Epithelial cell of proximal tubule (primary cell): ENCODE results near the gene ARHGEF4. TPM values are rescaled to one million over a fixed set of nuclear protein-coding genes. Genes with fewer than 3 reads are reported as not detected.

Experiments used
- DNase-seq: peaks from one replicate; pipeline ENCODE4 v3.0.0-alpha.2; 2011; ENCODE audit warnings: low read depth
- H3K4me3 ChIP-seq: 2 replicates; pipeline ENCODE4 v1.5.1; 2011; ENCODE audit warnings: low read depth, mild to moderate bottlenecking, low read length
- total RNA-seq: library from RNA; depleted of rRNA; stranded (reverse); fragments of >200 nt; gene quantifications from 2 replicates; pipeline ENCODE4 v1.2.3, GENCODE V29; 2015
- TF ChIP-seq, protein P1 (sequence below): conservative IDR thresholded peaks from 2 replicates; pipeline ENCODE4 v1.5.1; 2012; ENCODE audit warnings: low read depth, mild to moderate bottlenecking, low read length

Gene ARHGEF4, protein sequence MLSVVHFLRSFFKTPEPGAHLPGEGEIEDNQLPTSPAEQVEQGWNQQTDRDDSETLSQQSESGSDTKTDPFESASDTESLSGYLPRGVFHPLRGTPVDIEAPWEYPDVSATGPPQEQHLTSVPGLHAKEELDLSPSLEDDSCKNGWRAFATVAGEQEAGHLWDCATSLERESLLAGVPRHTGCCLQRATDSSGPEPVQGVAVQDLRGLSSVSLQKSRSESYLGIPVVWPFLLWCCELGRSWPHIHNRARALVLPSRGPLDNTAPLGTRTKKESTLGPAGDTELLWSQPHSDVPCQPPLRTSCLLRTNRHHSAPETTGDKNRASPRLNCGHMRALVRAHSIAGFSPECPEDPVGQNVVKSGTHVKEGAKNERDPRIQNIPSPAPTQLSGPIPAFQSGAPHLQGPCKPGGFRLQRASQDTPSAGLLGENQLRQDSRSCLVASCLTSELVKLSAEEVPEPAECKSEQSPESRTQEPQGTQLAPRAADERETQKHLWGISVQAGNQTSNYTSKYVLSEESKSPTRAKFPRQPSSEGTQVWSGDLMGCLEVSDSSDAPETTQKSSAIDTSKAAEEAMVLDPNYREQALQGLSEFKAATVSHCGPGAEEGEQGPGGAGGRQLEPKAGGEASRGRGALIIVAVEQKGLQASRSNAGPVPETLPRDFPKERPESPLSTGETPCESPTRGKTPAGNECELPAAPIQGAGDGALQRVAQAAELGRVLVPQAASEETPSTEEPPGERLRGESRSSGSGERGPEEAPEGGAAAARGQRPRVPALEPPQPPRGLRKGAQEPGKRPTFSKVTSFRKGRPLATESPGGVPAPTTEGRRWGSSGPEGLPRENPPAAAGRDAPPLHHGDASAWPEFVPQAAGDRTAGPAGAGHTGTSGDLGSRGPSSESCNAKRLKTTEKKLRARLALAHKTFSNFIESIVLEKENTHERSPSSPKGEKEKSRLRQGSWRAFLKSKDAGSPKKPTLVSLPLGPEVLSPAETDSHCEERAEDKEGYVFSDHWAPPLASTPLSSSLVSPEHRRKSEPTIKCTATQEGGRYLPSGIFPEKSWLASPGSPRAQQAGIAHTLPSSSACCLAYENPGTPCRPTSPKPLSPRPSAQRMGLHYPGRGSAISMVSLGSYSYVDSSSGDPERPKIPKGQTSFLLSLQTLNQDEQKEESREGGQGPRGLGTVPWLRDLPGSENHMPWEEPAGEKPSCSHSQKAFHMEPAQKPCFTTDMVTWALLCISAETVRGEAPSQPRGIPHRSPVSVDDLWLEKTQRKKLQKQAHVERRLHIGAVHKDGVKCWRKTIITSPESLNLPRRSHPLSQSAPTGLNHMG (N-terminal part only)
- 2.1 and 3.2 TPM in 2 replicates for total RNA-seq

DNA sequence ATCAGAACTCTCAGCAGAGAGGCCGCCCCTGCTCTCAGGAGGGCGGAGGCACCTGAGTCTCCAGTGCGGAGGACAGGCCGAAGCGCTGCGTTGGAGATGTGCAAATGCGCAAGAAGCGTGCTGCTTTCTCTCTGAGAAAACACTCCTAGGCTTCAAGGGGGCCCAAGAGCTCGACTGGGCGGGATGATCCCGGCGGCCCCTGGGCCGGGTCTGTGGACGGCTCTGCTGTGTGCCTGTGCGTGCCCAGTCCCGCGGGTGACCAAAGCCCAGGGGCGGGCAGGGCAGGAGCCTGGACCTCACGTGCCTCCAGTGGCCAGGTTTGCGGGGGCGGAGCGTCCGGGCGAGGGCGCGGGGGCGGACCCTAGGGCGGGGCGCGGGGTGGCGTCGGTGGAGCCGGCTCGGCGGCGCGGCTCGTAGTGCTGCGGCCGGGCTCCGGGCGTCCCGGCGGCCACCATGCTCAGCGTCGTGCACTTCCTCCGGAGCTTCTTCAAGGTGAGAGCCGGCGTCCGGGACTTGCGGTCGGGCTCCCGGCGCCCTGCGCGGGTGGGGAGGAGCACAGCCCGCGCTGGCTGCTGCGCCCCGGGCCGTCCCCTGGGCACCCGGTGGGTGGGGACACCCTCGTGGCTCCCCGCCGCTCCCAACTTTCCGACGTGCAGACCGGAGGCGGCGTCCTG lies at the start of gene ARHGEF4:
TSS of gene ARHGEF4 (plus strand) at position 414 of the 674 bp plus-strand sequence. CDS start at position 454, 40 bp downstream.
- DNase-seq: no peak
- TF ChIP-seq, protein P1, sequence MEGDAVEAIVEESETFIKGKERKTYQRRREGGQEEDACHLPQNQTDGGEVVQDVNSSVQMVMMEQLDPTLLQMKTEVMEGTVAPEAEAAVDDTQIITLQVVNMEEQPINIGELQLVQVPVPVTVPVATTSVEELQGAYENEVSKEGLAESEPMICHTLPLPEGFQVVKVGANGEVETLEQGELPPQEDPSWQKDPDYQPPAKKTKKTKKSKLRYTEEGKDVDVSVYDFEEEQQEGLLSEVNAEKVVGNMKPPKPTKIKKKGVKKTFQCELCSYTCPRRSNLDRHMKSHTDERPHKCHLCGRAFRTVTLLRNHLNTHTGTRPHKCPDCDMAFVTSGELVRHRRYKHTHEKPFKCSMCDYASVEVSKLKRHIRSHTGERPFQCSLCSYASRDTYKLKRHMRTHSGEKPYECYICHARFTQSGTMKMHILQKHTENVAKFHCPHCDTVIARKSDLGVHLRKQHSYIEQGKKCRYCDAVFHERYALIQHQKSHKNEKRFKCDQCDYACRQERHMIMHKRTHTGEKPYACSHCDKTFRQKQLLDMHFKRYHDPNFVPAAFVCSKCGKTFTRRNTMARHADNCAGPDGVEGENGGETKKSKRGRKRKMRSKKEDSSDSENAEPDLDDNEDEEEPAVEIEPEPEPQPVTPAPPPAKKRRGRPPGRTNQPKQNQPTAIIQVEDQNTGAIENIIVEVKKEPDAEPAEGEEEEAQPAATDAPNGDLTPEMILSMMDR: no peak
- peak within 1 kb of the TSS; percentile 19 for H3K4me3 ChIP-seq

DNA sequence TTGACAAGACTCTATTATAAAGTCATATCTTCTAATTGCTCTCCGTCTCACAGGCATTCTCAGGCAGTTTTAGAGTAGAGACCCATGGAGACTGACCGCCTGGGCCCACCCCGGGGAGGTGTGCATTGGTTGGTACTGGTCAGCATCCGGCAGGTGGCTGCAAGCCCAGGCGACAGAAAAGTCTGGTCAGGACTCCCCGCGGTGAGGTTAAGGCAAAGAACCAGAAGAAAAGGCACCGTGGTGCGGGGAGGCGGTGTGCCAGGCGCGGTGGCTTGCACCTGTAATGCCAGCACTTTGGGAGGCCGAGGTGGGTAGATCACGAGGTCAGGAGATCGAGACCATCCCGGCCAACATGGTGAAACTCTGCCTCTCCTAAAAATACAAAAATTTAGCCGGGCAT lies 48.9 kb upstream of the ARHGEF4 start:
- H3K4me3 ChIP-seq: no peak overlapping the region
- TF ChIP-seq, protein P1: no peak
- DNase-seq: no peak

DNA sequence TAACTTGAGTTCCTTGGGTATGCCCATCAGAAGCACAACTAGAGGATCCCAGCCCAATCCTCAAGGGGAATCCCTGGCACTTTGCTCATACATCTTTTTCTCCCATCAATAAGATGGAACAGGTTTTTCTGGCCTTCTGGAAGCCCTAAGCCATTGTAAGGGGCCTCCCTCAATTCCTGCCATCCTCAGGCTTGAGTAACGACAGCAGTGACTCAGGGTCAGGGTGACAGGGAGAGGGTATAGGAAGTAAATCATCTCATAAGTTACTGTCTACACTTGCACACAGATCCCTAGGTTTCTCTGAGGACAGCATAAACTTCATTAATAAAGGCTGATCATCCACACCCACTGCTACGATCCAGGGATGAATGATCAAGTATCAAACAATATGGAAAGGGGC lies 46.4 kb upstream of the ARHGEF4 start:
- no peak for DNase-seq
- no peak overlapping the region for H3K4me3 ChIP-seq
- TF ChIP-seq, protein P1: no peak

DNA sequence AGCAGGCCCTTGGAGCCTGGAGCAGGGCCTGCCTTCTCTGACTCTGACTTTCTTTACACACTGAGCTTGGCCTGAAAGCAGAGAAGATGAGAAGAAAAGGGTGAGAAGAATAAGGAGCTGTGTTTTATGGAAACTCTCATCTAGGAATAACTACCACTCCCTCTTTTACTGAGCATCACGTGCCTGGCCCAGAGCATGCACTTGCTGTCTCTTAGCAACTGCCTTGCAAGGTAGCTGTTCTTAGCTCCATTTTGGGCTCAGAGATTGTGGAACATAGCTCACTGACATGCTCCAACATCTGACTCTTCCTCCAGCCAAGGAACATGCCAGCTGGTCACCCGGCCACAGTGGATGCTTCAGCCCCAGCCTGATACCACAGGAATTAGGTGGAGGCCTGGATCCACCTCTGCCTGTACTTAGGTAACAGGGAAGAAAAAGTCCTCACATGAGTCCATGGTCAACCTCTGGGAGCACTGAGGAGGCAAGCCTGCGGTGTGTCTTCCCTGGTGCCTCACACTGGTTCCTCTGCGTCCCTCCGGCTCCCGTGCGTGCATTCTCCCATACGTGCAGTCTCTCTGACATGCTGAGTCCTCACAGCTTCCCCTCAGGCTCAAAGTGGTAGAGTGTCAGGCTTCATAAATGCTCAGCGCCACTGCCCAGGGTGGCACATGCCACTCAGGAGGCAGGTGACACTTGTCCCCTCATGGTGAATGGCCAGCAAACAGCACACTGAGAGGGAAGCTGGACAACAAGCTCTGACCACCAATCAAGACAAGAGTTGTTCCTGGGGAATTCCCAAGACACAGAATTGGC lies 45.7 kb upstream of the ARHGEF4 start:
- no peak for DNase-seq
- TF ChIP-seq, protein P1: no peak
- no peak overlapping the region for H3K4me3 ChIP-seq

DNA sequence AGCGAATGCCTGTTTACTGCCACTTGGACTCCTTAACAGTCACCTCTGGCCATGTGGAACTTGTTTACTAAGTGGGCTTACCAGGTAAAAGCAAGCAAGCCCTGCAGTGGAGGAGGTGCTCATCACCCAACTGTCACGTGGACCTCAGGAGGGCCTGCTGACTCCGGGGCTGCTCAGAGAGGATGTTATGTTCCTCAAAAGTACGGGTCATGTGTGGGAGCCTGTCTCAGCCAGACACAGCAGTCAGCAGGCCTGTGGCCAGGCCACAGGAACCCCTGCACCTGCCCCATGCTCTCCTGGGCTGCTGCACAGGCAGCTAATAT lies 45.1 kb upstream of the ARHGEF4 start:
- H3K4me3 ChIP-seq: no peak overlapping the region
- TF ChIP-seq, protein P1: no peak
- no peak for DNase-seq
